ENCODE results near the gene CDH10. TPM values are rescaled to one million over a fixed set of nuclear protein-coding genes. Genes with fewer than 3 reads are reported as not detected.

CDH10 gene
- total and polyA plus RNA-seq, 2 of the 4 experiments (the other 2 are of a cell fraction): 0.18 to 0.21 TPM

DNA sequence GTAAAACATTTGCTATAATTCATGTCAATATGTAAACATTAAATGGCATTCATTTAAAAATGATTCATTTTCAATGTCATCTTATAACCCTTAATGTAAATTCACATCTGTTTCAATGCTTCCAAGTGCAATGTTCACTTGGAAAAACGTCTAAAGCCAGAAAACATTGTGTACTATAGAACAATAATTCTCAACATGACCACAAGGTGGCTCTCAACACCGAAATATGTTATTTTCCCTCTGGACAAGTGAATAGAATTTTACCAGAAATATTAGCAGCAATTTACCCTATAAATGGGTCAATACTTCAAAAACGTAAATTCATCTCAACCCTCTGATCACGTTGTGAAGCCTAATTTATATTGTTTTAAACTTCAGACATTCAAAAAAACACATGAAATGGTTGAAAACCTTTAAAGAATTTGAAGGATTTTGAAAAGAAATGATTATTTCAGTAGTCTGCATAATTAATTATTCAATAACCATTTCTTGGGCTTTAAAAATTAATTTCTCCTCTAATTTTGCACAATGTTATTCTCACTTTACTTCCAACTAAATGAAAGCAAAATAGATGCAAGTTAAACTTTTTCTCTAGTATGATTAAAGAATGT is 11.0 kb downstream of the CDH10 start:
- H3K27me3 ChIP-seq (ENCODE audit: control insufficient read depth, insufficient read depth, low read length): no peaks in the 10 kb centered on the region
- no peak overlapping the region for H3K18ac ChIP-seq (ENCODE audit: low read depth, low read length)
- H4K8ac ChIP-seq (ENCODE audit: low read depth in 2 of 2, low read length in 2 of 2): no peak overlapping the region
- no peak overlapping the region for H3K4ac ChIP-seq (ENCODE audit: low read depth, low read length)
- H2AFZ ChIP-seq (replicated peaks; ENCODE audit: low read length, poor library complexity): no peak overlapping the region
- no peak overlapping the region for H2AK9ac ChIP-seq (replicated peaks; ENCODE audit: low read depth, low read length, poor library complexity)
- H3K4me2 ChIP-seq (ENCODE audit: low read depth, low read length): no peak overlapping the region
- dilution Hi-C loops (cut with HindIII; ENCODE audit: low sequenced_read_pairs, unreplicated experiment): no loop called here
- no peaks in the 10 kb centered on the region for H3K79me1 ChIP-seq (ENCODE audit: low read depth in 1 of 2, low read length in 2 of 2)
- H3K9me1 ChIP-seq (ENCODE audit: insufficient read depth, low read length): no peaks in the 10 kb centered on the region
- H2BK20ac ChIP-seq (ENCODE audit: low read depth, low read length): no peak overlapping the region
- no peak overlapping the region for H3K14ac ChIP-seq (replicated peaks; ENCODE audit: low read depth, low read length)
- in situ Hi-C loops (cut with MboI; ENCODE audit: low sequenced_read_pairs): no loop called here
- H4K91ac ChIP-seq (ENCODE audit: insufficient read depth, low read depth, low read length): no peak overlapping the region
- H3K9ac ChIP-seq (ENCODE audit: low read depth, low read length): no peak overlapping the region
- no peak overlapping the region for H3K23ac ChIP-seq (ENCODE audit: low read depth, low read length)
- no peak overlapping the region for H2BK120ac ChIP-seq (ENCODE audit: low read depth, low read length)
- no peak overlapping the region for H2AK5ac ChIP-seq (ENCODE audit: low read depth, low read length)
- H3K4me1 ChIP-seq (ENCODE audit: control insufficient read depth, insufficient read depth, low read length): no peaks in the 10 kb centered on the region
- TF ChIP-seq CHD1 (IDR thresholded peaks at IDR 0.05; ENCODE audit: low read depth, low read length) (no peak), RAD21 (IDR thresholded peaks at IDR 0.05; ENCODE audit: low read length) (peak; percentile 43; the same call in 1 of the 2 replicates), SMC3 (IDR thresholded peaks at IDR 0.05; ENCODE audit: low read depth, low read length) (peak; percentile 23; the same call in 1 of the 2 replicates)
- TF ChIP-seq, protein P1, sequence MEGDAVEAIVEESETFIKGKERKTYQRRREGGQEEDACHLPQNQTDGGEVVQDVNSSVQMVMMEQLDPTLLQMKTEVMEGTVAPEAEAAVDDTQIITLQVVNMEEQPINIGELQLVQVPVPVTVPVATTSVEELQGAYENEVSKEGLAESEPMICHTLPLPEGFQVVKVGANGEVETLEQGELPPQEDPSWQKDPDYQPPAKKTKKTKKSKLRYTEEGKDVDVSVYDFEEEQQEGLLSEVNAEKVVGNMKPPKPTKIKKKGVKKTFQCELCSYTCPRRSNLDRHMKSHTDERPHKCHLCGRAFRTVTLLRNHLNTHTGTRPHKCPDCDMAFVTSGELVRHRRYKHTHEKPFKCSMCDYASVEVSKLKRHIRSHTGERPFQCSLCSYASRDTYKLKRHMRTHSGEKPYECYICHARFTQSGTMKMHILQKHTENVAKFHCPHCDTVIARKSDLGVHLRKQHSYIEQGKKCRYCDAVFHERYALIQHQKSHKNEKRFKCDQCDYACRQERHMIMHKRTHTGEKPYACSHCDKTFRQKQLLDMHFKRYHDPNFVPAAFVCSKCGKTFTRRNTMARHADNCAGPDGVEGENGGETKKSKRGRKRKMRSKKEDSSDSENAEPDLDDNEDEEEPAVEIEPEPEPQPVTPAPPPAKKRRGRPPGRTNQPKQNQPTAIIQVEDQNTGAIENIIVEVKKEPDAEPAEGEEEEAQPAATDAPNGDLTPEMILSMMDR (conservative IDR thresholded peaks at IDR 0.05; ENCODE audit: low read depth, low read length): peak; percentile 47
- no peak overlapping the region for H3K27ac ChIP-seq (ENCODE audit: insufficient read depth, low read length)
- H2BK15ac ChIP-seq (ENCODE audit: low read depth, low read length): no peak overlapping the region
- BruUV-seq (replicated peaks): no TSS peak
- intact Hi-C loops (cut with micrococcal nuclease): no loop called here
- no peak overlapping the region for H3K4me3 ChIP-seq (ENCODE audit: insufficient read depth, low read depth, low read length)
- no peaks in the 10 kb centered on the region for H3K9me3 ChIP-seq (ENCODE audit: control insufficient read depth, insufficient read depth, low read length)
- POLR2A ChIA-PET (ENCODE audit: unreplicated experiment): no interaction called here
- no peaks in the 10 kb centered on the region for H3K36me3 ChIP-seq (ENCODE audit: control insufficient read depth, insufficient read depth, low read length)
- ATAC-seq (ENCODE audit: low read depth): no peak
- no peak overlapping the region for H4K5ac ChIP-seq (ENCODE audit: low read depth, low read length)
- no CpG with 5 or more reads among the region's 4 CpGs for WGBS, 2 experiments (ENCODE audit: extremely low coverage in 2 of 2, insufficient read length in 1 of 2)
- CTCF ChIA-PET: no interaction called here
- DNase-seq: peak; percentile 11
- no peak overlapping the region for H2BK5ac ChIP-seq (ENCODE audit: low read depth, low read length, poor library complexity, severe bottlenecking)
- no peak overlapping the region for H3K56ac ChIP-seq (ENCODE audit: extremely low read depth, insufficient read depth, low read length)
- no peaks in the 10 kb centered on the region for H4K20me1 ChIP-seq (ENCODE audit: insufficient read depth, low read length)

Measured in IMR-90 (cell line).